ENCODE measurements around the gene STARD6. TPM values are rescaled to one million over a fixed set of nuclear protein-coding genes. Genes with fewer than 3 reads are reported as not detected.
A peak's percentile ranks its signal among the peaks of the same experiment; 100 is the strongest.

The STARD6 gene, protein sequence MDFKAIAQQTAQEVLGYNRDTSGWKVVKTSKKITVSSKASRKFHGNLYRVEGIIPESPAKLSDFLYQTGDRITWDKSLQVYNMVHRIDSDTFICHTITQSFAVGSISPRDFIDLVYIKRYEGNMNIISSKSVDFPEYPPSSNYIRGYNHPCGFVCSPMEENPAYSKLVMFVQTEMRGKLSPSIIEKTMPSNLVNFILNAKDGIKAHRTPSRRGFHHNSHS
- not detected in 2 replicates for total RNA-seq (2014; rRNA removed; shearing (Covaris generic))
- not detected in 2 replicates for total RNA-seq (2022)
- percentile 36 among the genes with signal in this experiment for Bru-seq, nascent RNA
- percentile 23 among the genes with signal in this experiment for BruChase-seq, experiment 1, labeled RNA remaining after a 6-hour chase
- BruChase-seq, experiment 2, labeled RNA remaining after a 2-hour chase: percentile 28 among the genes with signal in this experiment
- long read RNA-seq: 0 reads

DNA sequence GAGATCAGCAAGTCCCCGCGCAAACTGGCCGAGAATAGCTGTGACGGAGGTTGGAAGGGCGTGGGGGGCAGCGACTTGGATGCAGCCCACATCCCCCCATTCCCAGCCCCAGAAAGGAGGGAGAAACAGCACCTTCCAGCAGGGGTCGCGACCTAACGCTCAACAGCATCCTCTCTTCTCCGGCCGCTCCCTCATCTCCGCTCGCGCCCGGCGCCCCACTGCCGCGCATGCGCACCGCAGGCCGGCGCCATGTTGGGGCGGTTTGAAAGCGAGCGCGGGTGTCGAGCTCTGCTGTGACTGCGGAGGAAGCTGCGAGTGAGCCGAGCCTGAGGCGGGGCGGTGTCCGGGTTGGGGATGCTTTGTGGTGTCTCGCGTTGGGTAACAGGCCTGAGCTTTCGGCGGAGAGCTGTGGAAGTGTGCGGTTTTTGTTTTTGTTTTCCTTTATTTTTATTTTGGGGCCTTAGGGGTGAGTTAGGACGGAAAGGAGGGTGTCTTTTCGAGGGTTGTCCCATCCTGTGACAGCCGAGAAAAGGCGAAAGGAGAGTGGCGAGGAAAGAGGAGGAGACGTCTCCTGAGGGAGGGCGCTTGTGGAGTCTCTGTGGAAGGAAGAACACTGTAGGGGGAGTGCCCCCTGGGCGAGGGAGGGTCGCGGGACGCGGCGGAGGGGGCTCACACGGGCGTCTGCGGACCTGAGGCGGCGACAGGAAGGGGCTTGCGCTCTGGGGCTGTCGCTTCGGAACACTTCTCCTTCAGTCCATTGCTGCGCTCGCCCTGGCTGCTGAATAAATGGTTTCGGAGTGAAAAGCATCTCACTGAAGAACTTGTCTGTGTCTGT is at the start of gene STARD6, which contains the start of gene C18orf54:
Gene STARD6 (minus strand): TSS at position 199 of the 835 bp plus-strand sequence. CDS start 3,285 bp downstream, outside the sequence.
Gene C18orf54 (plus strand): TSS at position 247 of the 835 bp plus-strand sequence. CDS start 2,667 bp downstream, outside the sequence.
- intact Hi-C loops (cut with micrococcal nuclease; ENCODE audit: unreplicated experiment): loop anchor here (2.0 to 10.0 kb wide), 3 partner anchors 89 to 1227 kb away; partner anchors contain the start of genes POLI and TCF4
- Histone ChIP-seq H3K9me3 (ENCODE audit: low read length) (no peaks in the 10 kb centered on the region), H4K20me1 (ENCODE audit: insufficient read depth, low read length) (peaks cover 6% of the 10 kb centered on the region; the same call in 1 of the 2 replicates), H3K4me2 (ENCODE audit: low read length) (peak within 1 kb of the TSS; percentile 98), H3K79me2 (ENCODE audit: insufficient read depth, low read depth, low read length) (peaks cover 19% of the 10 kb centered on the region), H3K4me1 (ENCODE audit: insufficient read depth, low read length, poor library complexity, severe bottlenecking) (peaks cover 21% of the 10 kb centered on the region), H3K9me2 (ENCODE audit: insufficient read depth, low read length) (no peaks in the 10 kb centered on the region), H3K36me3 (ENCODE audit: insufficient read depth, low read length) (peaks cover 24% of the 10 kb centered on the region; the same call in 1 of the 2 replicates), H2AFZ (ENCODE audit: low read length) (peak within 1 kb of the TSS; percentile 98), H3K4me3 (ENCODE audit: low read depth, low read length, poor library complexity, severe bottlenecking) (peak within 1 kb of the TSS; percentile 88), H3K27ac (ENCODE audit: low read depth, low read length, poor library complexity, severe bottlenecking) (peak within 1 kb of the TSS; percentile 82)
- POLR2A ChIA-PET: interaction anchor here (0.9 to 2.5 kb wide), 4 partner anchors 9 to 140 kb away, joined by 3 to 10 read pairs (median 4); partner anchors contain the start of gene POLI
- no TSS peak for BruUV-seq (replicated peaks)
- peak; percentile 88 for DNase-seq (ENCODE audit: low spot score)
- TF ChIP-seq, protein P1, sequence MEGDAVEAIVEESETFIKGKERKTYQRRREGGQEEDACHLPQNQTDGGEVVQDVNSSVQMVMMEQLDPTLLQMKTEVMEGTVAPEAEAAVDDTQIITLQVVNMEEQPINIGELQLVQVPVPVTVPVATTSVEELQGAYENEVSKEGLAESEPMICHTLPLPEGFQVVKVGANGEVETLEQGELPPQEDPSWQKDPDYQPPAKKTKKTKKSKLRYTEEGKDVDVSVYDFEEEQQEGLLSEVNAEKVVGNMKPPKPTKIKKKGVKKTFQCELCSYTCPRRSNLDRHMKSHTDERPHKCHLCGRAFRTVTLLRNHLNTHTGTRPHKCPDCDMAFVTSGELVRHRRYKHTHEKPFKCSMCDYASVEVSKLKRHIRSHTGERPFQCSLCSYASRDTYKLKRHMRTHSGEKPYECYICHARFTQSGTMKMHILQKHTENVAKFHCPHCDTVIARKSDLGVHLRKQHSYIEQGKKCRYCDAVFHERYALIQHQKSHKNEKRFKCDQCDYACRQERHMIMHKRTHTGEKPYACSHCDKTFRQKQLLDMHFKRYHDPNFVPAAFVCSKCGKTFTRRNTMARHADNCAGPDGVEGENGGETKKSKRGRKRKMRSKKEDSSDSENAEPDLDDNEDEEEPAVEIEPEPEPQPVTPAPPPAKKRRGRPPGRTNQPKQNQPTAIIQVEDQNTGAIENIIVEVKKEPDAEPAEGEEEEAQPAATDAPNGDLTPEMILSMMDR (conservative IDR thresholded peaks at IDR 0.05; ENCODE audit: low read length): peak; percentile 65
- TF ChIP-seq EZH2phosphoT487 (IDR thresholded peaks at IDR 0.05; ENCODE audit: borderline replicate concordance, low read depth, low read length): no peak
- CTCF ChIA-PET (ENCODE audit: unreplicated experiment): interaction anchor here (0.7 kb wide), 1 partner anchor 139 kb away, joined by 3 read pairs; no protein-coding TSS in a partner anchor

DNA sequence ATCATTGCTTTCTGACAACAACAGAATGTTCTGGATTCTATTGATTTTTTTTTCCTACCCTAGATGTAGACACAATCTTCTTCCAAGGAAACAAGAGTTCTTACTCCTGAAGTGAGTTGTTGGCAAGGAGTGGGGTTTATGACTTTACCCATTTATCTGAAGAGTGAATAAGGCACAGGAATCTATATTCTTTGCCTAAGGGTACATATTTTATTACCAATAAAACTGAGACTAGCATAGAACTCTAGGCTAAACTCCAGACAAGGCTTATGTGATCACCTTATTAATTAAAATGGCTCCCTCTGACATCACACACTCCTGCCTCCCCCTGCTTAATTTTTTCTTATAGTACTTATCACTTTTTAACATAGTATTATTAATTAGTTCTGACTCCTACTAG is 47.6 kb upstream of the STARD6 start:
- ChIA-PET POLR2A (interaction anchor here (1.1 kb wide), 1 partner anchor 14 kb away, joined by 5 read pairs; no protein-coding TSS in a partner anchor), CTCF (ENCODE audit: unreplicated experiment) (no interaction called here)
- no peak overlapping the region for H3K4me3 ChIP-seq (ENCODE audit: low read depth, low read length, poor library complexity, severe bottlenecking)
- H4K20me1 ChIP-seq (ENCODE audit: insufficient read depth, low read length): no peaks in the 10 kb centered on the region
- H3K36me3 ChIP-seq (ENCODE audit: insufficient read depth, low read length): no peaks in the 10 kb centered on the region
- no peak overlapping the region for H2AFZ ChIP-seq (ENCODE audit: low read length)
- no TSS peak for BruUV-seq (replicated peaks)
- no peaks in the 10 kb centered on the region for H3K79me2 ChIP-seq (ENCODE audit: insufficient read depth, low read depth, low read length)
- H3K4me2 ChIP-seq (ENCODE audit: low read length): no peak overlapping the region
- H3K9me3 ChIP-seq (ENCODE audit: low read length): no peaks in the 10 kb centered on the region
- intact Hi-C loops (cut with micrococcal nuclease; ENCODE audit: unreplicated experiment): no loop called here
- DNase-seq (ENCODE audit: low spot score): no peak
- H3K27ac ChIP-seq (ENCODE audit: low read depth, low read length, poor library complexity, severe bottlenecking): no peak overlapping the region
- no peaks in the 10 kb centered on the region for H3K9me2 ChIP-seq (ENCODE audit: insufficient read depth, low read length)
- no peaks in the 10 kb centered on the region for H3K4me1 ChIP-seq (ENCODE audit: insufficient read depth, low read length, poor library complexity, severe bottlenecking)
- no peak for TF ChIP-seq EZH2phosphoT487 (IDR thresholded peaks at IDR 0.05; ENCODE audit: borderline replicate concordance, low read depth, low read length)
- TF ChIP-seq, protein P1 (conservative IDR thresholded peaks at IDR 0.05; ENCODE audit: low read length): no peak
